Measurements from ENCODE around the gene FAM186B. TPM values are rescaled to one million over a fixed set of nuclear protein-coding genes. Genes with fewer than 3 reads are reported as not detected.

The FAM186B gene
- total and polyA plus RNA-seq, 2 of the 13 experiments (the other 11 are each of a cell fraction or from before 2014, with no cell fraction given): 0.07 to 0.20 TPM

DNA sequence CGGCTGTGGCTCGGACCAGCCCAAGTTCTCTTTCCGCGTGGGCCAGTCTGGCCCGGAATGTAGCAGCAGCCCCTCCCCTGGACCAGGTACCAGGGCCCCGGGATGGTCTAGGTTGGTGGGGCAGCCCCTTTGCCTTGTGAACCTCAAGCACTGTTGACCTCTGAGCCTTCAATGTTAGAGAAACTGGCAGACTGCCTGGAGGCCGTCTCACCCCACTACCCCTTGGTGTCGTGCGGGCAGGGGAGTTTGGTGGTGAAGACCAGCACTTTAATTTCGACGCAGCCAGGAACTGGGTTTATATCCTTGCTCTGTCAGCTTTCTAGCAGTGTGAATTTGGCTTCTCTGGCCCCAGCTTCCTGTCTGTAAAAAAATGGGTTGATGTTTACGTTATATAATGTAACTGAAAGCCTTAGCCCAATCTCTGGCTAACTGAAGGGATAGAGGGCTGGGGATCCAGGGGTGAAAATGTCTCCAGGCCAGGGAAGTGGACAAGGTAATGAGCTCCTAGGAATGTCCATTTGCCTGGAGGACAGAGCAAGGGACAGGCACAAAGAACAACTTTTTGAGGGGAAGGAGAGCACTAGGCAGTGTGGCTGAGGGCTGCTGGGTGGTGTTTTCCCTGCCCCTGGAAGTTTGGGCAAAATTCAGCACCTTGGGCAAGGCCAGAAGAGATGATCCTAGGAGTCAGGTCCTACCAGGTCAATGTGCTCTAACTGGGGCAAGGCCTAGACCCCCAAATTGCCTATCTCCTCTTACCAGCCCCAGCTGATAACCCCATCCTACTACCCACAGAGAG, 48.9 kb downstream of the FAM186B start (continued):
- no peak for TF ChIP-seq TGIF2 (CRISPR knock-in tag; IDR thresholded peaks at IDR 0.05)
- no peak for TF ChIP-seq REL (CRISPR knock-in tag; conservative IDR thresholded peaks at IDR 0.05)
- TF ChIP-seq, protein P1, sequence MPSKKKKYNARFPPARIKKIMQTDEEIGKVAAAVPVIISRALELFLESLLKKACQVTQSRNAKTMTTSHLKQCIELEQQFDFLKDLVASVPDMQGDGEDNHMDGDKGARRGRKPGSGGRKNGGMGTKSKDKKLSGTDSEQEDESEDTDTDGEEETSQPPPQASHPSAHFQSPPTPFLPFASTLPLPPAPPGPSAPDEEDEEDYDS (CRISPR knock-in tag; IDR thresholded peaks at IDR 0.05): no peak
- TF ChIP-seq LCORL (IDR thresholded peaks at IDR 0.05): no peak
- peak; percentile 62 for TF ChIP-seq LCORL (CRISPR knock-in tag; IDR thresholded peaks at IDR 0.05)
- no peak for TF ChIP-seq FOXO1 (CRISPR knock-in tag; IDR thresholded peaks at IDR 0.05)
- TF ChIP-seq, protein P2, sequence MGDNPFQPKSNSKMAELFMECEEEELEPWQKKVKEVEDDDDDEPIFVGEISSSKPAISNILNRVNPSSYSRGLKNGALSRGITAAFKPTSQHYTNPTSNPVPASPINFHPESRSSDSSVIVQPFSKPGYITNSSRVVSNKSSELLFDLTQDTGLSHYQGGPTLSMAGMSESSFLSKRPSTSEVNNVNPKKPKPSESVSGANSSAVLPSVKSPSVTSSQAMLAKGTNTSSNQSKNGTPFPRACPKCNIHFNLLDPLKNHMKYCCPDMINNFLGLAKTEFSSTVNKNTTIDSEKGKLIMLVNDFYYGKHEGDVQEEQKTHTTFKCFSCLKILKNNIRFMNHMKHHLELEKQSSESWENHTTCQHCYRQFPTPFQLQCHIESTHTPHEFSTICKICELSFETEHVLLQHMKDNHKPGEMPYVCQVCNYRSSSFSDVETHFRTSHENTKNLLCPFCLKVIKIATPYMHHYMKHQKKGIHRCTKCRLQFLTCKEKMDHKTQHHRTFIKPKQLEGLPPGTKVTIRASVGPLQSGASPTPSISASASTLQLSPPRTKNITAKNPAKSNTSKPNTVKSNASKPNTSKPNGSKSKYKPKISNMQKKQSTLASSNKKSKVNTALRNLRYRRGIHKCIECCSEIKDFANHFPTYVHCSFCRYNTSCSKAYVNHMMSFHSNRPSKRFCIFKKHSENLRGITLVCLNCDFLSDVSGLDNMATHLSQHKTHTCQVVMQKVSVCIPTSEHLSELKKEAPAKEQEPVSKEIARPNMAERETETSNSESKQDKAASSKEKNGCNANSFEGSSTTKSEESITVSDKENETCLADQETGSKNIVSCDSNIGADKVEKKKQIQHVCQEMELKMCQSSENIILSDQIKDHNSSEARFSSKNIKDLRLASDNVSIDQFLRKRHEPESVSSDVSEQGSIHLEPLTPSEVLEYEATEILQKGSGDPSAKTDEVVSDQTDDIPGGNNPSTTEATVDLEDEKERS (CRISPR knock-in tag; IDR thresholded peaks at IDR 0.05): no peak
- TF ChIP-seq, protein P3, sequence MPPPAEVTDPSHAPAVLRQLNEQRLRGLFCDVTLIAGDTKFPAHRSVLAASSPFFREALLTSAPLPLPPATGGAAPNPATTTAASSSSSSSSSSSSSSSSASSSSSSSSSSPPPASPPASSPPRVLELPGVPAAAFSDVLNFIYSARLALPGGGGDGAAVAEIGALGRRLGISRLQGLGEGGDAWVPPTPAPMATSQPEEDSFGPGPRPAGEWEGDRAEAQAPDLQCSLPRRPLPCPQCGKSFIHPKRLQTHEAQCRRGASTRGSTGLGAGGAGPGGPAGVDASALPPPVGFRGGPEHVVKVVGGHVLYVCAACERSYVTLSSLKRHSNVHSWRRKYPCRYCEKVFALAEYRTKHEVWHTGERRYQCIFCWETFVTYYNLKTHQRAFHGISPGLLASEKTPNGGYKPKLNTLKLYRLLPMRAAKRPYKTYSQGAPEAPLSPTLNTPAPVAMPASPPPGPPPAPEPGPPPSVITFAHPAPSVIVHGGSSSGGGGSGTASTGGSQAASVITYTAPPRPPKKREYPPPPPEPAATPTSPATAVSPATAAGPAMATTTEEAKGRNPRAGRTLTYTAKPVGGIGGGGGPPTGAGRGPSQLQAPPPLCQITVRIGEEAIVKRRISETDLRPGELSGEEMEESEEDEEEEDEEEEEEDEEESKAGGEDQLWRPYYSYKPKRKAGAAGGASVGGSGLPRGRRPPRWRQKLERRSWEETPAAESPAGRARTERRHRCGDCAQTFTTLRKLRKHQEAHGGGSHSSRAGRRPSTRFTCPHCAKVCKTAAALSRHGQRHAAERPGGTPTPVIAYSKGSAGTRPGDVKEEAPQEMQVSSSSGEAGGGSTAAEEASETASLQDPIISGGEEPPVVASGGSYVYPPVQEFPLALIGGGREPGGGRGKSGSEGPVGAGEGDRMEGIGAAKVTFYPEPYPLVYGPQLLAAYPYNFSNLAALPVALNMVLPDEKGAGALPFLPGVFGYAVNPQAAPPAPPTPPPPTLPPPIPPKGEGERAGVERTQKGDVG (CRISPR knock-in tag; IDR thresholded peaks at IDR 0.05; ENCODE audit: borderline replicate concordance): 0 out of 2 replicates have a peak, but pooled peaks have one; percentile 29
- TF ChIP-seq ZNF780A (CRISPR knock-in tag; IDR thresholded peaks at IDR 0.05): no peak
- no peak for TF ChIP-seq ZNF431 (CRISPR knock-in tag; IDR thresholded peaks at IDR 0.05; ENCODE audit: borderline replicate concordance, low read depth)
- TF ChIP-seq, protein P4, sequence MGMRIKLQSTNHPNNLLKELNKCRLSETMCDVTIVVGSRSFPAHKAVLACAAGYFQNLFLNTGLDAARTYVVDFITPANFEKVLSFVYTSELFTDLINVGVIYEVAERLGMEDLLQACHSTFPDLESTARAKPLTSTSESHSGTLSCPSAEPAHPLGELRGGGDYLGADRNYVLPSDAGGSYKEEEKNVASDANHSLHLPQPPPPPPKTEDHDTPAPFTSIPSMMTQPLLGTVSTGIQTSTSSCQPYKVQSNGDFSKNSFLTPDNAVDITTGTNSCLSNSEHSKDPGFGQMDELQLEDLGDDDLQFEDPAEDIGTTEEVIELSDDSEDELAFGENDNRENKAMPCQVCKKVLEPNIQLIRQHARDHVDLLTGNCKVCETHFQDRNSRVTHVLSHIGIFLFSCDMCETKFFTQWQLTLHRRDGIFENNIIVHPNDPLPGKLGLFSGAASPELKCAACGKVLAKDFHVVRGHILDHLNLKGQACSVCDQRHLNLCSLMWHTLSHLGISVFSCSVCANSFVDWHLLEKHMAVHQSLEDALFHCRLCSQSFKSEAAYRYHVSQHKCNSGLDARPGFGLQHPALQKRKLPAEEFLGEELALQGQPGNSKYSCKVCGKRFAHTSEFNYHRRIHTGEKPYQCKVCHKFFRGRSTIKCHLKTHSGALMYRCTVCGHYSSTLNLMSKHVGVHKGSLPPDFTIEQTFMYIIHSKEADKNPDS (CRISPR knock-in tag; IDR thresholded peaks at IDR 0.05): no peak
- TF ChIP-seq SALL1 (CRISPR knock-in tag; IDR thresholded peaks at IDR 0.05): no peak
- no peak for TF ChIP-seq SNAI1 (CRISPR knock-in tag; IDR thresholded peaks at IDR 0.05; ENCODE audit: borderline replicate concordance)
- TF ChIP-seq ZNF644 (CRISPR knock-in tag; IDR thresholded peaks at IDR 0.05; ENCODE audit: low read depth): no peak
- TF ChIP-seq, protein P5, sequence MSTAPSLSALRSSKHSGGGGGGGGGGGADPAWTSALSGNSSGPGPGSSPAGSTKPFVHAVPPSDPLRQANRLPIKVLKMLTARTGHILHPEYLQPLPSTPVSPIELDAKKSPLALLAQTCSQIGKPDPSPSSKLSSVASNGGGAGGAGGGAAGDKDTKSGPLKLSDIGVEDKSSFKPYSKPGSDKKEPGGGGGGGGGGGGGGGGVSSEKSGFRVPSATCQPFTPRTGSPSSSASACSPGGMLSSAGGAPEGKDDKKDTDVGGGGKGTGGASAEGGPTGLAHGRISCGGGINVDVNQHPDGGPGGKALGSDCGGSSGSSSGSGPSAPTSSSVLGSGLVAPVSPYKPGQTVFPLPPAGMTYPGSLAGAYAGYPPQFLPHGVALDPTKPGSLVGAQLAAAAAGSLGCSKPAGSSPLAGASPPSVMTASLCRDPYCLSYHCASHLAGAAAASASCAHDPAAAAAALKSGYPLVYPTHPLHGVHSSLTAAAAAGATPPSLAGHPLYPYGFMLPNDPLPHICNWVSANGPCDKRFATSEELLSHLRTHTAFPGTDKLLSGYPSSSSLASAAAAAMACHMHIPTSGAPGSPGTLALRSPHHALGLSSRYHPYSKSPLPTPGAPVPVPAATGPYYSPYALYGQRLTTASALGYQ (CRISPR knock-in tag; IDR thresholded peaks at IDR 0.05): no peak
- no peak for TF ChIP-seq ZNF619 (CRISPR knock-in tag; IDR thresholded peaks at IDR 0.05)
- TF ChIP-seq MTF1 (CRISPR knock-in tag; IDR thresholded peaks at IDR 0.05): no peak
- TF ChIP-seq ZNF567 (CRISPR knock-in tag; IDR thresholded peaks at IDR 0.05; ENCODE audit: borderline replicate concordance): no peak
- no peak for TF ChIP-seq SCMH1 (CRISPR knock-in tag; IDR thresholded peaks at IDR 0.05; ENCODE audit: borderline replicate concordance)
